Astrocyte of the hippocampus (primary cell): Measurements from ENCODE around the gene VPS13A.
"Not testable (repeated sequence)": the region's sequence is repeated elsewhere in the genome, so short reads cannot be mapped to it uniquely, and the experiment has no call there.

ENCODE experiments used
- DNase-seq: peaks from one replicate; pipeline ENCODE4 v3.0.0; 2011; ENCODE audit warnings: low read depth, low spot score

Gene VPS13A

DNA sequence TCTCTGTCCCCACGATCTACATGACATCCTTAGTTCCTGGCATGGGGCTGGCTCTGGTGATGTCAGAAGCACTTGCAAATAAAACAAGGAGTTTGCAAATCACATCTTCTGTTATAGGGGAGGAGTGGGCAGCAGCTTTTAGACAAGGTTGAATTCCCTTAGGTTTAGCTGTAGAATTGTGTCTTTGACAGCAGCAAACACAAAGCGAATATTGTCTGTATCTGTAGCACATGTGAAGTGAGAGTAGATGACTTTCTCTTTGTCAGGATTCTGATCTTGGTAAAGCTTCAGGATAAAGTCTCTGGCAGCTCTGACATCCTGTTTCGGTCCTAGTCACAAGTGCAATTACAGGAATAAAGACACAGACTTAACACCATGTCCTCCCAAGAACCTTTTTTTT, 246.5 kb downstream of the VPS13A start:
- DNase-seq, result no peak

DNA sequence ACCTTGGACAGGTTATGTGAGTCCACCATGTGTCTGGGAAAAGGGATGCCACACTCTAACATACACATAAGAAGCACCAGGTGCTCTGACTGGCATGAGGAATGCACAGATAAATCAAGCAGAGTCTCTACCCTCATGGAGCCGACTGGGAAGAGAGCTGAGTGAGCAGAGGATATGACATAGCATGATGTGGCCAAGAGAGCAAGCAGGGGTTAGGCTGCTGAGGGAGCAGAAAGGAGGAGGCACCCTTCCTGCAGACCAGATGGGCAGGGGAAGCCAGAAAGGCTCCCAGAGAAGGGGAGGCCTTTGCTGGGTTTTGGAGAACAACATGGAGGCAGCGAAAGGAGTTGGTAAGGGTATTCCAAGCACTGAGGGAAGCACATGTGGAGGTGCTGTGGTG, 247.7 kb downstream of the VPS13A start:
- no peak for DNase-seq

DNA sequence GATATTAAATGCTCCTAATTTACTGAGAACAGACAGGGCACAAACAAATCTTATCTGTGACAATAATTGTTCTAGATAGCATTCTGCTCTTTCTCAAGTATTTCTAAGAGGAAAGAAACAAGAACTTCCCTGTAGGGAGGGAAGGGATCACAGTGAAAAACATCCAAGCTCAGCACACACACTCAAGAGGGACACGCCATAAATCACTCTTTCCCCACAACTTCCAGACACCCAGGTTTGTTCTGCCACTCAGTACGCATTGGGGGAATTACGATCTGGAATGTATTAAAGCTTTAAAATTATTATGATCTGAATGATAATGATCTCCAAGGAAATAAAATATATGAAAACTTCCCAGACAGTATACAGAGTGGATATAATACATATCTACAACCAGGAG, 249.4 kb downstream of the VPS13A start:
- no peak for DNase-seq

DNA sequence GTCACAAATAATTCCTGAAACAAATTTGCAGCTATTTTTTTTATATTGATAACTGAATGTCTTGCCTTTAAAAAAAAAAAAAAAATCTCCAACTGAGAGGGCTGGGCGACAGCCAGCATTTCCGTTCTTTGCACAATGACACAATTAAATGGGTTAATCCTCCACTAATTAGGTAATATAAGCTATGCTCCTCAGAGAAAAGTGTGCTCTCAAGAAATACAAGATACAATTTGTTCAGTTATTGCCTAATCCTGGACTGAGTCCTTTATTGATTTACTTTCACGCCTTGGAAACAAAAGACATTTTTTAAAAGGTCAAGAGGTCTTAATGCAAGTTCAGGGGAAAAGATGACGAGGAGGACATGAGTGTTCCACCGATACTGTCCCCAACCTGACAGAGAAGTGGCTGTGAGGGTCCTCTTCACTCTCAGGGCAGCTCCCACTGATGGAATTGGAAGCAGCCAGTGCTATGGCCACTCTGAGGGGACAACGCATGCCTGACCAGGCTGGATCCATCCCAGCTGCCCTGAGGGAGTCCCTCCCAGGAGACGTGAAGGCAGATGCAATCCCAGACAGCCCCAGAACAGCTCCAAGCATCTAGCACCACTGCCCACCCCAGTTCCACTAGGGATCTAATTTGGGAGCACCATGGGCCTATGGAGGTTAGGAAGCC, 250.1 kb downstream of the VPS13A start:
- no peak for DNase-seq

DNA sequence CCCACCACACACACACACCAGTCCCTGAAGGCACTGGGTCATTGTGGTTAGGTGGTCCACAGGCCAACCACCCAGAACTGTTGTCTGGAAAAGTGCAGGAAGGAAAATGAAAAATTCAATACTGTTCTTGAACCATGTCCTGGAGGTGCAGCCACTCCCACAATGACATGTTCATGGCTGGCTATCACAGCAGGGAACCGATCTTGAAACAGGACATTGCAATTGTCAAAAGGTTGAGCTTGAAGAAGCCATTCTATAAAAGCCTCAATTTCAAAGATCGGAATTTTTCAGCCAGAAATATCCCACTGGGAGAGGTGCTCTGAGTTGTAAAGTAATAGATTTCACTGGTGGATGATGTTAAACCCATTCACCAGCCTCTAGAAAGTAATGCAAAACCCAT, 252.6 kb downstream of the VPS13A start:
- no peak for DNase-seq

DNA sequence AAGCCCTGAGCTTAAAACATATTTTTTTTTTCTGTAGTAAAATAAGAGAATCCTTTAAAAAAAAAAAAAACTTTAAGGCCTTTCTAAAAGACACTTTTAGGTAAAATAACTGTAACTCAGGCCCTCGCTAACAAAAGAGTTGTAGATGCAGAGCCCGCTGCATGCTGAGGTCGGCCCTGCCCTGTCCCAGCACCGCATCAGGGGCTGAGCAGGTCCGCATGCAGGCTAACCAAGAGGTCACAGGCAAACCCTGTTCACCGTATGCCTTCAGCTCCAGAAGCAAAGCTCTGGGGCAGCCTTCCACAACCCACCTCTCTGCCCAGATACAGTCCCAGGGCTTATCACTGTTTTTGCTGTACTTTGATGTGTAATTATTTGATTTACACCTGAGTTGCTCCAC, 254.7 kb downstream of the VPS13A start:
- no peak for DNase-seq

DNA sequence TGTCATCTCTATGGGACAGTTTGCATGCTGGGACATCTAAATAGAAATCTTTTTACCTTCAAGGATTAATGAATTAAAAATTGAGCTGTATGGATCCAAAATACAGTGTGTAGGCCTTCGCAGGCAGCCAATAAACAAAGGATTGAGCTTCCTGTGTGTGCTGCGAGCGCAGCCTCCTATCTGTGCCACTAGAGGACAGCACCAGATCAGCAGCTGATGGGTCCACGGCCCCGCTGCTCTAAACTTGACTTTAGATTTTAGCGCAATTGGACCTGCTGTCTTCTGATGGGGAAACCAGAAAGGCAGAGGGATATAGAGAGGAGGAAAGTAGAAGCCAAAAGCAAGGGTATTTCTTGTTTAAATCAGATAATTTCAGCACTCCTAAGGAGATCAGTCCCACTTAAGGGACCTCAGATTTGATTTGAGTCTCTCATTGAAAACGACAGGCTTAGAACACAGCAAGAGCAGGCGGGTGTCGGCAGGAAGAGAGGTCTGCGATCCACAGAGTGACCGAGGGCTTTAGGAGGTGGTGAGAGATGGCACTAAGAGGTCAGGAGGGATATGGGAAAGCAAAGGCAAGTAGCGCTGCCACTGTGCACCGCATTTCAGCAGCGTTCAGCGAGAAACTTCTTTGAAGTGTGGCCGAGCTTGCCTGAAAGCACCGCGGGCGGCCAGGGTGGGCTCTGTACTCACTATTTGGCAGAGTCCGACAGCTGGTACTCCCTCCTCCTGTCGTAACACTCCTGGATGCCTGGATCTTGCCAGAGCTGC, 256.5 kb downstream of the VPS13A start:
- peak; percentile 86 for DNase-seq

DNA sequence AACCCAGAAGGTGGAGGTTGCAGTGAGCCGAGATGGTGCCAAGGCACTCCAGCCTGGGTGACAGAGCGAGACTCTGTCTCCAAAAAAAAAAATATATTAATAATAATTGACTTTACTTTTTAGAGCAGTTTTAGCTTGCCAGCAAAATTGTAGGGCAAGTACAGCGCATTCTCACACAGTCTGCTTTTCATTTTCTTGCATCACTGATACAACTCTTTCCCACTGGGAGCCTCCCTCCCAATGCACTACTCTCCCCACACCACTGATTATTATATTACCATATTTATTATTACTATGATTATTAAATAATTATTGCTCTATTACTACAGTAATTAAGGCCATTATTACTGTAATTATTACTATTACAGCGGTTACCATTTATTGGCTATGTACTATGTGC, 257.9 kb downstream of the VPS13A start:
- no peak for DNase-seq

DNA sequence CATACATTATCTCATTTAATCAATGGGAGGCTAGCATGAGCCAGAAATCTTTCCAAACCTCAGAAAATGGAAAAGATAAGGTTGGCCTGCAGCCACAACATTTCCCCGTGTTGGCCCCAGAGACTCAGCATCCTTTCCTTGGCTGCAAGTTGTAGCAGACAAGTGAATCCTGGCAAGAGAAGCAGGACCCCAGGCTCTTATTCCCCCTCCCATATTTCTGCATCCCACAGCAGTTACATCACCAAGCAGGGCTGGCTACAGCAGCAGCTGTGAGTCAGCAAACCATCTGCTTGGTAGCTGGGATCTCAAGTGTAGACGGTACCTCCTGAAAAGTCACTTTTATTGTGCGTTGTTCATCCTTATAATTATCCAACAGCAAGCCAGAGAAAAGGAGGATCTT, 258.4 kb downstream of the VPS13A start:
- peak; percentile 55 for DNase-seq

DNA sequence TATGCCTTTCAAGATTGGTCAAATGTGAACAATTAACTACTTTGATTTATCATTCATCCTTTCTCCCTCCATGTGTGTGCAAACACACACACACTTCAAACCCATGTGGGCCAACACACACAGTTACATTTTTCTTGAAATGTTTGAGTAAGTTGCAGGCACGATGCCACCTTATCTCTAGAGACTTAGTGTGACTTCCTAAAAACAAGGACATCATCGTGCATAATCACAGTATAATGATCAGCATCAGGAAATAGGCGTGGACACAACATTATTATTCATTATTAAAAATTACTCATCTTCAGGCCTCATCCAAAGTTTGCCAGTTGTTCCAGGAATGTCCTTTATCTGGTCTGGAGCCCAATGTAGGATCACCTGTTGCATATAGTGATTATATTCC, 261.3 kb downstream of the VPS13A start:
- no peak for DNase-seq

DNA sequence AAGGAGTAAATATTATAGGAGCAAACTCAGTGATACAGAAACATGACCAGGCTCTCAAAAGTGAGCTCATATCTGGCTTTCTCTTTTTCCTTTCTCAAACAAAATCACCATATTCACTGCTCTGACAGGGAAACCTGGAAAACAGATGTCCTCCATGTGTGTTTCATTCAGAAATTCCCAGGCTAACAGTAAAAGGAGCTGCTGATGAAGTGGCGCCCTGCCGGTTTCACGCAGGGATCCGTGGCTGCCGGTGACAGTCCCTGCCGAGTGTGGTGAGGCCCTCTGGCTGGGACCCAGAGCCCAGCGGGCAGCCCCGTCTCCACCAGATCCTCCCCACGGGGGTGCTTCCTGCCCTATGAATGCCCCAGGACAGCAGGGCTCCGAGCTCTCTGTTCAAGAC, 262.7 kb downstream of the VPS13A start:
- peak; percentile 63 for DNase-seq

DNA sequence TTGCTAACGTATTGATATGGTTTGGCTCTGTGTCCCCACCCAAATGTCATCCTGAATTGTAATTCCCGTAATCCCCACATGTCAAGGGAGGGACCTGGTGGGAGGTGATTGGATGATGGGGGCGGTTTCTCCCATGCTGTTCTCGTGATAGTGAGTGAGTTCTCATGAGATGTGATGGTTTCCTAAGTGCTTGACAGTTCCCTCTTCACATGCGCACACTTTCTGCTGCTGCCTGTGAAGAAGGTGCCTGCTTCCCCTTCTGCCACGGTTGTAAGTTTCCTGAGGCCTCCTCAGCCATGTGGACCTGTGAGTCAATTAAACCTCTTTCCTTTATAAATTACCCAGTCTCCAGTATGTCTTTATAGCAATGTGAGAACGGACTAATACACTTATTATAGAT, 263.8 kb downstream of the VPS13A start:
- not testable (repeated sequence) for DNase-seq

DNA sequence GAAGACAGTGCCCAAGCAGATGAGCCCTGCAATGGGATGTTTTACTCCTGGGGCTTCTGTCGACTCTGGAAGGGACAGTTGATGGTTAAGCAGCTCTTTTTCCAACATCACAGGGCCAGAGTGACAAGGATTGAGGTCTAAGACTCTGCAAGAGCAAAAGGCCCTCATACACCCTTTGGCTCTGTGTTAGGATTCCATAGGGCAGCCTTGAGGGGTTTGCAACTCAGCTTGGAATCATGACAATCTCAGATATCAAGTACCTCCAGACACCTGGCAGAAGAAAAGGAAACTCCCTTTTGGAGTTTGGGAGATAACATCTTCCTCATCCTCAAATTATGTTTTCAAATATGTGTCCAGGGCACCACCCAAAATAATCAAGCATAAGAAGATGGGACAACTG, 265.1 kb downstream of the VPS13A start:
- DNase-seq, result no peak

DNA sequence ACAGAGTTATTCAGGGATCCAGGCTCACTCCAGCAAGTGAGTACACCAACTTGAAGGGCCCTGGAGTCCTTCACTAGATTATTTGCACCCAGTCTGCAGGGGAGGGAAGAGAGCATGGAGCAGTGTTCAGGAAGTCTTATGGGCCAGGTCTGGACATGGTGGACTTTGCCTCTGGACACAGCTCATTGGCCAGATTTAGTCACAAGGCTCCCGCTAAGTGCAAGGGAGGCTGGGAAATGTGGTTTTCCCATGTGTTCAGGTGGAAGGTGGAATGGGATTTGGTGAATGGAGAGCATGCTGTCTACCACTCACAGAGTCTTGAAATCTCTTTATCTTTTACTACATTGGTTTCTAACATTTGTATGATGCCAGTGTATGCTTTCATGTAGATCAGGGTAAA, 270.3 kb downstream of the VPS13A start:
- DNase-seq, result no peak

DNA sequence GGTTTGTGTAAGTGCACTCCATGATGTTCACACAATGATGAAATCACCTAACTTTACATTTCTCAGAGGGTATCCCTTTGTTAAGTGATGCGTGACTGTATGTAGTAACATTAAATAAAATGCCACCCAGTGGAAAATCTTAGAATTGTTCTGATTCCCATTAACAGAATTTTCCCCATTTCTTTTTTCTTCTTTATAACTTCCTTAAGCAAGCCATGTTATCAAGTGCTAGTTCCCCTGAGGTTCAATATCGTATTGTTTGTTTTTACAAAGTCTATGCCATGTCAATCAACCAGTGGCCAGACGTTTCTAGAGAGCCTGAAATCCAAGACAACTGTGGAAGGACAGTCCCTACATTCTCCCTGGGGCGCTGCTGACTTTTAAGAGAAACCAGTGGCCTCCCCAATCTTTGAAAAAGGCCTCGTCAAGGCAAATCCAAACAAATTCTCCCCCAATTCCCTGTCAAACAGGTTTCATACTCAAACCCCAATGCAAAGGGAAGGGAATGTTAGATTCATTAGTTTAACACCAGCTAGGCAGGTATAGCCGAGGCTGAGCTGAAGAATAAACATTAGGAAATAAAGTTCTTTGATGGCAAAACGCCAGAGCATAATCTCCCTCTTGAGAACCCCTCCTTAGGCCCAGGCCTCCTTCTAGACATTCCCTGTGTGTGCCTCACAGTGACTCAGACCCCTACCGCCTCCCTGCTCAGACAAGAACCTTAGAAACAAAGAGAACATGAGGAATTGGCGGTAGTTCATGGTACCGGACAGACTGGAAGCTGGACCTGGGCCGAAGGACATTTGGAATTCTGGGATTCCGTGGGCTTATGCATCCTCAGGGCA, 272.1 kb downstream of the VPS13A start:
- DNase-seq, result peak; percentile 86

DNA sequence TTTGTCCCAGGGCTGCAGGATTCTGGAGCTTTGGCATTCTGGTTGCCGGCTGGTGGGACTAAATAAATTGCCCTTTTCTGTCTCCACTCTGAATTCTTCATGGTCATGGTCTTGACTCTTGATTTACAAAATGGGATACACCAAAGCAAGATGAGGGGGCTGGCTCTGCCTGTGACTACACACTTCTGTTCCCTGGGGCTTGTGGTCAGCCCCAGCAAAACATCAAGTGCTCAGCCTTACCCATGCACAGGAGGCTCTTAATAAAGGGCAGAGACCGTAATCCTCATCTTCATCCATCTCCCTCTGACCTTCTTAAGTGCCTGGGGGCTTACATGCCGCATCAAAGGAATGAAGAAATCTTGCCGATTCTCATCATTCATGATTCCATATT, 272.7 kb downstream of the VPS13A start:
- no peak for DNase-seq

DNA sequence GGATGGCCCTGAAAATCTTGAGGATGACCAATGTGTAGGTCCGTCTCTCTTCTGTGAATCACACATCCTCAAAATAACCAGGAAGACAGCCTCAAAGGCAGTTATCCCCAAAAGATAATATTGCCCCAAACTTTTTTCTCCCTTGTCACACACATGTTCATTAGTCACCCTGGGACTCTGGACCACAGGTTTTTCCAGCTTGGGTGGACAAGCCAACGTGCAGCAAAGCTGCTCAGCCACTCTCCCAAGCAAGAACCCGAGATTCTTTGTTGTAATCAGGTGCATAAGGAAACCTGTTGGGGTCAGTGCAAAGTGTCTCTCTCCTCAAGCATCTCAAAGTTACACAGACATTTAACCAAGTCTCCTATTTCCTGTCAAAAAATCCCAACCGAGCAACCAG, 274.2 kb downstream of the VPS13A start:
- no peak for DNase-seq

DNA sequence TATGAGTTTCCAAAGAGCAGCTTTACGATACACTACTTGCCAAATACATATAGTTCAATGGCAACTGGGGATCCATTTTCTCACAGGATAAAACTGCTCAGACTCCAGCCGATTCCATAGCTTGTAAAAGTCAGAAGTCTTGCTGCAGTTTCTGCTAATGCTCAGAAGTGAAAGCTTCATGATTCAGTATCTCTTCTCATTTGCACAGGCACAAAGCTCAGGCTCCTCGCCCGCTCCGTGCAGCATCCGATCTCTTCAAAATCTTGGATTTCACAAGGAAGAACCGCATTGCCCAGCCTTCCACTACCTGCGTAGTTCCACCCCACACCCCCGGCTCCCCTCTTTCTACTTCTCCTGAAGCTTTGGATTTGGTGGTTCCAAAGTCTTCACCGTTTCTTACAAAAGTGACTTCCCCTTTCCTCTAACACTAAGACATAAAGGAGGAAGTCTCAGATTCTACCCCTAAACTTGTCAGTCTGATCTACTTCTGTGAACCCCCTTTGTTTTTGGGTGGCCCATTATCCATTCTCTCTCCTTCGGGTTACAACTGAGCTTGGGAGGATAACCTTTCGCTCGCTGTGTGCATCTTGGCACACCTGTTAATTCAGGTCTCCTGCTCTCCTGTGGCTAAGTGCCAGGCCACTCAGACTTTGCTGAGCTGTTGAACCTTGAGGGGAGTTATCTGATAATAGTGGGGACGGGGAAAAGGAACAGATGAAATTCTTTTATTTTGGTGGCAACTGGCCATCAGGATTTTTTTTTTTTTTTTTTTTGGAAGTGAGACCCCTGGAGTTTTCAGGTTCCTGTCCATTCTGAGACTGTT, 276.7 kb downstream of the VPS13A start:
- DNase-seq, result no peak

DNA sequence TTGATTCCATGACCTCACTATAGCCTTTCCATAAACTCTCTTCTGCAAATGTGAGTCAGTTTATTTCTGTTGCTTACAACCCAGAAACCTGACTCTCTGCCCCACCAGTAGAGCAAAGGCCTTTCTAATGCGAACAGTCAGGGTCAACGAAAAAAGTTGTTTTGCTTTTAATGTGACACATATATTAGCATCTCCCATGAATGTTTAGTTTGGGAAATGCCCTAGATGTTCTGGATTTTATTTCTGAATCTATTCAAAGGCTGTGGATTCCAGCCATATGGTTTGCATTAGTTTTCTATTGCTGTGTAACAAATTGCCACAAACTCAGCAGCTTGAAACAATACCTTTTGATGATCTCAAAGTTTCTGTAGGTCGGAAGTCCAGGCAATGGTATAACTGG, 277.3 kb downstream of the VPS13A start:
- no peak for DNase-seq

DNA sequence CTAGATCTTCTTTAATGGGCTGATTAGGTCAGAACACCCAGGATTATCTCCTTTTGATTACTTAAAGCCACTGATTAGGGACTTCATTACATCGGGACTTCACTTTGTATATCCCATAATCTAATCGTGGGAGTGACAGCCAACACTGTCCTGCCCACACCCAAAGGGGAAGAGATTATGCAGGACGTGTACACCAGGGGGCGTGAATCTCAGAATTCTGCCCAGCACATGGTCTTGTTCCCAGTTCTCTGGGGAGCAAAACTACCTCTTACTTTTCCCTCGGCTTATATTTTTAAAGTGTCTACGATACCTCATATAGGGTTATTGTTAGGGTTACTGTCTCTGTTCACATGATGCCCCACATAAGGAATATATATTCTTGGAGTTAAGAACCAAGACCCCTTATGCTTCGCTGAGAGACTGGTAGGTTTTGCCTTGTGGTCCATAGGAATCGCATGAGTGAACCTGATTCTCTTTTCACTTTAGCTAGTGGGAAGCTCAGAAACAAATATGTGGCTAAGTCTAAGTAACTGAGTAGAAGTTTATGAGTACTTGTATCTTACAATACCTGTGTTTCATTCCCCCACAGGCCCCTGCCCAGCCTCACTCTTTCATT, 278.1 kb downstream of the VPS13A start:
- DNase-seq, result no peak

DNA sequence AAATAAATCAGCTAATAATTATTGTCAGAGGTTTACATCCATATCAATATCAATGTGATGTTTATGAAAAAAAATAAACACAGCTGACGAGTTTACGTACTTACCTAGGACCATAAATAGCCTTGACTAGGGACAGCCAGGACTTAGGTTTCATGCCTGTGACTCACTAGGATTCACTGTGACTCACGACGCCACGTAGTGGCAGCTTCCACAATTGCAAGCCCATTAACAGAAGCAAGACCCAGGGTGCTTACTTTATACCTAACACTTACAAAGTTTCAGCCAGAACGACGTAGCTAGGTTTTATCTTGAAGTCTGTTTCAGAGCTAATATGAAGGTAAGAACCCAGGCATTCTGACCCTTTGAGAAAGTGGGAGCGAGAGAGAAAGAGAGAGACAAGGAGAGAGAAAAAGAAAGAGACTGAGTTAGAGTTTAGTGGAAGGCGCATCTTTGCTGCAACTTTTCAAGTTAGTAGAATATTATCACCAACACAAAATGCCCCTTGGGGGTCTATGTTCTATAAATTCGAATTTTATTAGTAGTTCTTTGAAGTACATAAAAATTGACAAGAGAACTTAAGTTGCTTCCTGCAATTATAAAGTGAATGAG, 279.6 kb downstream of the VPS13A start:
- peak; percentile 93 for DNase-seq
